GM19397 (cell line): ENCODE results near the gene SEC22C.
"Not testable (repeated sequence)": the region's sequence is repeated elsewhere in the genome, so short reads cannot be mapped to it uniquely, and the experiment has no call there.

Source experiments
- ATAC-seq: cut with Tn5 transposase; IDR thresholded peaks from one replicate; pipeline ENCODE4 v1.9.1; 2021; ENCODE audit warnings: mild to moderate bottlenecking, moderate library complexity; ENCODE audit not compliant: unreplicated experiment

SEC22C gene

GRCh38 chr3:42582474-42583070 is 805 bp upstream of the SEC22C start:
- ATAC-seq = no peak

- ATAC-seq = no peak
These were observed 413 bp downstream of the SEC22C start for GRCh38 chr3:42581400-42581708.

DNA sequence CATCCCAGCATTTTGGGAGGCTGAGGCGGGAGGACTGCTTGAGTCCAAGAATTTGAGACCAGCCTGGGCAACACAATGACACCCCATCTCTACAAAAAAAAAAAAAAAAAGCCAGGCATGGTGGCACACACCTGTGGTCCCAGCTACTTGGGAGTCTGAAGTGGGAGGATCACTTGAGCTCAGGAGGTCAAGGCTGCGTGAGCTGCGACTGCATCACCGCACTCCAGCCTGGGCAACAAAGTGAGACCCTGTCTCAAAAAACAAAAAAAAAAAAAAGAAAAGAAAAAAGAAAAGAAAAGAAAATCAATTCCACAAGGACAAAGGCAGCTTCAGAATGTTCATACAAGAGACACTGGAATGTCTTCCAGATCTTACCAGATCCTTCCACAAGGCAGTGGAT is 2.4 kb downstream of the SEC22C start:
- ATAC-seq = not testable (repeated sequence)

GRCh38 chr3:42578054-42578453 is 3.7 kb downstream of the SEC22C start:
- no peak for ATAC-seq

- ATAC-seq = no peak
These were observed 6.5 kb downstream of the SEC22C start for GRCh38 chr3:42575137-42575741.

DNA sequence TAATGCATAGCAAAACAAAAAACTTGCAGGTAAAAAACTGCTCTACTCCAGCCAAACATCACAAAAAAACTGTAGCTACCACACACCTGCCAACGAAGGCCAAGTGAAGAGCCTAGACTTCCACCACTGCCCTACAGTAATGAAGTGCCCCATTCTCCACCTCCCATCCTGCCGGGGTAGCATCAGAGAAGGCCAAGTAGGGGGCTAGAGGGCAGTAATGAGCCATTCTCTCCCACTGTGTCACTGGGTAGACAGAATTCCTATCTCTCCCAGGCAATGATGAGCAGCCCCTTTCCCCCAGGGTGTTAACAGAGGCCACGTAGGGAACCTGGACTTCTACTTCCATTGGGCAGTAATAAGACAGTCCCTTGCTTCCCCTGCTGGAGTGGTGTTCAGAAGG is 9.5 kb downstream of the SEC22C start:
- no peak for ATAC-seq

GRCh38 chr3:42569593-42570142 is 12.1 kb downstream of the SEC22C start:
- ATAC-seq = no peak

DNA sequence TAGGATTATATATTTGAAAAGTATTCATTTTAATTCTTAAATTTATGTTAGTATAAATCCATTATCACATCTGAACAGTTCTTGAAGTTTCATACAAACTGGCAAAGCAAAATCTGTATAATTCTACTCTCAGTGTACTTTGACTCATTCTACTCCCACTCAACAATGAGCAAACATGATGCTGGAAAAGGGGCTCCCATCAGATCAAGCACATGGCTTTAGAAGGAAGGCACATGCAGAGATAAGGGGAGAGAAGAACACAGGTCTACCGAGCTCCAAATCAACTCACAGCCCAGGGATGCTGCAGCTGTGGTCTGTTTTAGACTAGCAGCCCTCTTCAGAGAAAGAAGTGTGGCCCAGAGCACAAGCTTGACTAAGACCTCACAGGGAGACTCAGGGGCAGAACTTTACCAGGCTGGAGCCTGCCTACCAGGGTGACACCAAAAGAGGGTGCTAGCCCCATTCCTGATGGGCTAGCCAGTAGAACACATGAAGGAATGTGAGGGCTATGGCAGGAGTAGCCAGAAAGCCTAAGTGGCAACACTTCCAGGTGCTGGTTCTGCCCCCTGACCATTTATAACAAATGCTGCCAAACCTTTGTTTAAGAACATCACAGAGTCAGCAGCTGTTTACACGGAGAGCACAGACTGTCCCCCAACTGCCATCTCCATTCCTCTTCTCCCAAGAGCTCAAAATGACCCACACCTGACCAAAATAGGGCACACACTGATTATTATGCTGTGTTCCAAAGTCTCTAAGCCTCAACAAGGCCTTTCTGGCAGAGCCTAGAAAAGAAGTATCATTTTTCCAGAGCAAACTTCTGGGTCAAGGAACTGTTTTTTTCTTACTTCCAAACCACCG is 19.5 kb downstream of the SEC22C start:
- no peak for ATAC-seq

GRCh38 chr3:42557854-42558253 is 23.9 kb downstream of the SEC22C start:
- ATAC-seq = no peak

GRCh38 chr3:42556817-42557216 is 24.9 kb downstream of the SEC22C start:
- not testable (repeated sequence) for ATAC-seq

DNA sequence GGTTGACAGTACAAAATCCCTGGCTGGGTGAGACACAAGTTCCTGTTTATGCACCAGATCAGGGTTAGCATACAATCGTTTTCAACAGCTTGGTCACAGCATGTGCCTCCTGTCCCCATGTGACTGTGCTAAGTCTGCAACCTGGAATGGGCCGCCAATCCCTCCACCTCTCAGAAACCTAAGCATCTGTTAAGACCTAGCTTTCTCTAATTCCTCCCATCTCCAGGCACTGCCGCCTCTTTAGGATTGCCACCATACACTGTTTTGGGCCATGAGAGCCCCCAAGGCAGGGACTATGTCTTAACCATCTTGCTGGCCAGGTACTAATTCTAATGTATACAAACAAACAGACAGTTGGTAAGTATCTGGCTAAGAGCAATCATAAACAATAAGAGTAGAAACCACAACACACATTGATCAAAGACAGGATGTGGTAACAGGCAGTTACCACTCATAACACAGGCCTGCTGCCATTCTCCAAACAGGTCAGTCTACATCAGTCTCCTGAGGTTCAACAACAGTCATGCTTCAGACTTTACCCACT is 25.6 kb downstream of the SEC22C start:
- peak; percentile 82 for ATAC-seq

DNA sequence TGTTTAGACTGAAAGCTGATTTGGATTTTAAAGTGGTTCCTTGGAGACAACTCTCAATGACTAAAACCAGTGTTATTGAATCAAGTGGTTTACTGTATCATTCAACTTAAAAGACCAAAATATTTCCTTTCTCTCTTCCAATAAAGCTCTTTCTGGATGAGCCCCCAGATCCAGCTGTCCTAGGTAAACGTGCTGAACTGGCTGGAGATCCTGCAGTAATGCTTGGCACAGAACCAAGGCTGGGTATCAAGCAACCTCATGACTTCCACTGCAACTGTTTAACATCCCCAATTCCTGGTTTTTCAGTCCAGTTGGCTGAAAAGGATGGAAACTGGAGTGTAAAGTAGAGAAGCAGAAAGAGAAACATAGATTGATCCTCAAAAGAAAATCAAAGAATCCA is 28.9 kb downstream of the SEC22C start:
- no peak for ATAC-seq

DNA sequence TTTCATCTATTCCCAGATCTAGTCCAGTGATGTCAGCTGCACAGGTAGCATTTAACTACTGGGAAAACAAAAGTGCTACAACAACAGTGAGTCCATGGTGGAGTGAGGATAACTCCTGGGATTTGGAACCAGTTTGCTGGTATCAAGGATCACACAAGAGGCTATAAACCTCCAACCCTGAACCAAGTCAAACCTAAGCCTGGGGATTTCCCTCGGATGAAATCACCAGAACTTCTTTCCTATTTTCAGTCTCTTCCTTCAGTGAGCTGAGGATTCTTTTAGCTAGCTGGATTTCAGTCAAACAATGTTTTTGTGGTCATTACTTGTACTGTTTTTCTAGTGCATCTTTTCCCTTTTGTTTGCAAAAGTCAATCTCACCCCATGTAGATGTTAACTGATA is 31.5 kb downstream of the SEC22C start:
- no peak for ATAC-seq

DNA sequence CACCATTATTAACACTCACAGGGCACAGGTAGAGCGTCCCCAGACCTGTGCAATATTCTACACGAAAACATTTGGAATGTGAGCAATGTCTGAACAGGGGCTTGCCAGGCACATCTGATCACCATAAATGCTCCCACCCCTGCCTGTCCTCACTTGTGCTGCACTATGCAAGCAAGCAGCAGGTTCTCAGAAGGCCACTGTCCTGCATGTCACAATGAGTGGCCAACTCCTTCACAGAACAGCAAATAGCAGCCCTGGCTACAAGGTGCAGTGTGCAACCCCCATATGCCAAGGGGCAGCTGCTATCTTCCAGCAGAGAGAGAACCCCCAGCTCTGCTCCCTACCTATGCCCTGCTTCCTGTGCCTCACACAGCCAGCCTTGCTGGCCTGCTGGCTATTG is 32.6 kb downstream of the SEC22C start:
- ATAC-seq = no peak

DNA sequence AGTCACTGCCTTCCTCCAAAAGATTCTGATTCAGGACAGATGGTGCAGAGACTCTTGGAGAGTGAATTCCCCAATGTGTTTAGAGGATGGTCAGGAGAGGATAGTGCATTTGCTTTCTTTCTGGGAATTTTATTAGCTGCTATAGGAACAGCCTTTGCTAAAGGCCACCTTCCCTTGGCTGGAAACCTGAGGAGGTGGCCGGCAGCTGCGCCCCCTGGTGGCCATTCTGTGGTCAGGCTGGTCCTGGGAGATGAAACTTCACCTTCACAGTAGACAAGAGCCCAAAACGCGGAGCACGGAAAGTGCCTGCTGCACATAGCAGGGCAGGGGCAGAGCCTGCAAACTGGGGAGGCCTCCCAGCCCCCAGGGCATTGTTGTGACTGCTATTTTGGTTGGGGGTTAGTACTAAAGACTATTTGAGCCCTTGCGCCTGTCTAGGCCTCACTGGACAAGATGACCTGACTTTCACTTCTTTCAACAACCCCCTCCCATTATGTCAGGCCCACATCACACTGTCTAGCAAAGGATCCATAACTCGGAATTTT is 34.3 kb downstream of the SEC22C start:
- no peak for ATAC-seq

- ATAC-seq = no peak
These were observed 35.0 kb downstream of the SEC22C start for GRCh38 chr3:42546691-42547213.

- ATAC-seq = no peak
These were observed 36.4 kb downstream of the SEC22C start for GRCh38 chr3:42545284-42545900.

- ATAC-seq = no peak
These were observed 37.1 kb downstream of the SEC22C start for GRCh38 chr3:42544492-42545283.

DNA sequence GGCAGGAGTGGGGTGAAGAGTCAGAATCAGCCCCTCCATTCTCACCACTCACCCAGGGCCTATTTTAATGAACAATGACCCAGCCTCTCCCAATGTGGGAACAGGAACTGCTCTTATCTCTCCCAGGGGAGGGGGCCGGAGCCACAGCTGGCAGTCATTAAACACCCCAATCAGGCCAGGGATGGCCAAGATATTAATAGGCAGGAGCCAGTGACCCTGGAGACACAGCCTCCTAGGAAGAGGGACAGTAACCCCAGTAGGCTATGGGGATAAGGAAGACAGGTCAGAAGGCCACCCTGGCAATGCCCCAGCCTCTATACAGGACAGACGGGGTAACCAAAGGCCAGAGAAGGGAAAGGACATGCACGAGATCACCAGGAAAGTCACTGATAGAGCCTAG is 40.7 kb downstream of the SEC22C start:
- ATAC-seq = no peak
